ENCODE measurements around the gene SCN5A.
"Not testable (repeated sequence)": the region's sequence is repeated elsewhere in the genome, so short reads cannot be mapped to it uniquely, and the experiment has no call there.

SCN5A gene

DNA sequence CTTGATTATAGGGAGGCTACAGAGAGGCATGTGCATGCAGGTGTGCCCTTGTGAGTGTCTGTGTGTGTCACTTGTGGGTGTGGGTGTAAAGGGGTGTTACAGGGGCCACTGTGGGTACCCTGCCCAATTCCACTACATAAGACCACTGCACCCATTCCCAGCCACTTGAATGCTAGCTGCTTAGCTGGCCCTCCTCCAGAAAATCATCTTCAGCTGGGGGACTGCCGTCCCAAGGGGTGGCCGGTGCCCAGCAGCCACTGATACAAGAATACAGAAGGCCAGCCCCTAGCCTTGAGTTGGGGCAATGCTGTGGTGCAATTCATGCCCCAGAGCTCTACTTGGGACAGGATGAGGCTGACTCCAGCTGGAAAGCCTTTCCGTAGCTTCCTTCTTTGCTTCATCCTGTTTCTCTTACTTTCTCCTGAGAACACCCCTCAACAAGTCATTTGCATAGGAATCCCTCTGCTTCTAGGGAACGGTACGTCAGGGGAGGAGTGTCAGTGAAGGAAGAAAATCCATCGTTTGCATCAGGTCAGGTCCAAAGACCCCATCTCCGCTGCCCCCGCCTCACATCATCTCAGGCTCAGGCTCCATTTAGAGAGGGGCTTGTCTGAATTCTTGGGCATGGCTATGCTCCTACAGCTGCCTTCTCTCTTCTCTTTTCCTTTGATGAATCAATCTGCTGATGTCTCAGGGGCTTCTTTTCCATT lies 72.0 kb downstream of the SCN5A start:
- no peak for DNase-seq

DNA sequence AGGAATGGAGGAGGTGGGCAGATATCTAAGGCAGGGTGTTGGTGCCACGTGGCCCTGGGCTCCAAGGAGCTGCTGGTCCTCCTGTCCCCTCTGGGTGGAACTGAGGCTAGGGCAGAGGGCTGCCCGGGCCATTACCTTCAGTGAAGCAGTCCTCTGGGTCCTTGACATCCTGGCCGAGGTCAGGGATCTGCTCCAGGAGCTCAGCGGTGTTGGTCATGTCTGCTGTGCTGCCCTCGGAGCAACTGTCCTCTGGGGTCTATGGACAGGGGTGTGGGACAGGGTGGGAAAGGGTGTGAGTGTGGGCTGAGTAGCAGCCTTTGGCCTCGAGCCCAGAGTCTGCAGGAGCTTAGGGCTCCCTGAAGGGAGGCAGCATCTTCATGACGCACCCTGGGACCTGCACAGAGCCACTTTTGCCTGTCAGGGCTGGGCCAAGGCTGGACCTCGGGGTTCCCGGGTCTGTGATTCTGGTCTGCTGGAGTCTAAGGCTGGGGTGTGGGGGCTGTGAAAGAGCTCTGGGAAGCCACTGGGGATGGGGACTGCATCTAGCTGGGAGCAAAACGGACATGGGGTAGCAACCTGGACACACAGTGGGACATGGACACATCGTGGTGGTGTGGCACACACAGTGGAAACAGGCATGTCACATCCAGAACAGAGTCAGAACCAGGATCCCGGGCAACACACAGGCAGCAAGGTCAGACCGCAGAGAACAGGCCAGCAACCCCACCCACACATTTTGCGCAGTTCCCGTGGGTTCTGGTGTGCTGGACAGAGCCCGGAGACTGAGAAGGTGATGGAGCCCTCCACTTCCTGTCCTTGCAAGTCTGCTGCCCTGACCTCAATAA lies 72.7 kb downstream of the SCN5A start:
- no peak for DNase-seq

DNA sequence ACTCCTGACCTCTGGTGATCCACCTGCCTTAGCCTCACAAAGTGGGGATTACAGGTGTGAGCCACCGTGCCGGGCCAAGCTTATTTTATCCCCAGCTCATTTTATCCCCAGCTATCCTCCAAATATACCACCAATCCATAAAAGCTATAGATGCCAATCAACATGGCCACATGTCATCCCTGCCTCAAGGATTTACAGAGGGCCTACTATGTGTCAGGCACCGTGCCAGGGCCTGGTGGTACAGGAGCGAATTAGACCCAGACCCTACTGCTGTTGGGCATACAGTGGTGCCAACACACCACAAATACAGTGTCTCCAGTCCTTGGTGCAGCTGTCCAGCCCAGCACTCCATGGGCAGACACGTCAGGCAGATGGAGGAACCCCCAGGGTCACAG lies 73.4 kb downstream of the SCN5A start:
- DNase-seq = no peak

DNA sequence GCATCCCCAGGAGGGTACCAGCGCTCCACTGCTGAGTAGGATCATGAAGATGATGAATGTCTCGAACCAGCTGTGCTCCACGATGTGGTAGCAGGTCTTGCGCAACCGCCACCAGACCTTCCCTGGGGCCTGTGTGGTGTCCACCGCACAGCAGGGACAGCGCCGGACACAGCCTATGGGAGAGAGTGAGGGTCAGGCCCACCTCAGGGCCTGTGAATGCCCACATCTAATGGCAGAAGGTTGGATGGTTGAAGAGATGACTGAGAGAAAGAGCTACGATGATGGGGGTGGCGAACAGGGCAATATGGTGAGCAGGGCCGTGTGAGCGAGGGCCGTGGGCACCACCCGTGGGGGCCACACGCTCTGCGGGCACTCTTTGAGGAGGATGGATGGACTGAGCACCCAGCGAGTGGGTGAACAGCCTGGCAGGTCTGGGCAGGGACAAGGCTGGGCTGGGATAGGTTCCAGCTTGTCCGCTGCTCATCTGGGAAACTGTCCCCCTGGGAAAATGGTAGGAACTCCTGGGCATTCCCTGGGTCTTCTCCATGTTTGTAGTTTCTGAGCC lies 74.1 kb downstream of the SCN5A start:
- DNase-seq = no peak

DNA sequence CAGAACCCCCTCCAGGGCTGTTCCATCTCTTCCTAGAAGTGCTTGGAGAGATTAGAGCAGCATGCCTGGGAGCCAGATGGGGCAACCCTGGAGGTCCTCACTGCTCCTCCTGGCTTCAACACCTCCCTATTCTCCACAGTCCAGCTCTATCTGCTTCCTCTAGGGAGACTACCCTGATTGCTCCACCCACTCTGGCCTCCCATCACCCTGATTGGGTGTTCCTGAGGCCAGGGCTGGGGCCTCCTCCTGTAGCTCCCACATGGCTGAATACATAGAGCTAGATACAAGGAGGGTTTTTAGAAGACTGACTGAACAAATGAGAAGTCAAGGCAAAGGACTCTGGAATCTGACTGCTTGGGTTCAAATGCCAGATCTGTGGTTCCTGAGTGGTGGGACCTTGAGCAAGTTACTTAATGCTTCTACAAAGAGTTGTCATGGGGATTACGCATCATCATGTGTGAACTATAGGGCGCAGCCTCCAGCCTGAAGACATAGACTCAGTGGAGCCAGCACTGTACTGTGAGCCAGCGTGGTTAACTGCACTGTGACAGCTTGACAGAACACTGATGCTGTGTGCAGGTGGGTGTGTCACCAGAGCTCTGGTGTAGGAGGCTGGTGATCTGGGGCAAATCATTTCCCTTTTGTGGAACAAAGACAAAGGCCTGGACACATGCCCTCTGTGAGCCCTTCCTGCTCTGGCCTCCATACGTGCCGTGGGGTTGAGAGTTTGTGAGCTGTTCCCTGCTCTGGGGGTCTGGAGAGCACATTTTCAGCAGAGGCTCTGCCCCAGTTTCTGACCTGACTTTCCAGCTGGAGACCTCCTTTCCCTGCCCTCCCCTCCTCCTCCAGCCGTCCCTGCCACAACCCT lies 74.8 kb downstream of the SCN5A start:
- no peak for DNase-seq

DNA sequence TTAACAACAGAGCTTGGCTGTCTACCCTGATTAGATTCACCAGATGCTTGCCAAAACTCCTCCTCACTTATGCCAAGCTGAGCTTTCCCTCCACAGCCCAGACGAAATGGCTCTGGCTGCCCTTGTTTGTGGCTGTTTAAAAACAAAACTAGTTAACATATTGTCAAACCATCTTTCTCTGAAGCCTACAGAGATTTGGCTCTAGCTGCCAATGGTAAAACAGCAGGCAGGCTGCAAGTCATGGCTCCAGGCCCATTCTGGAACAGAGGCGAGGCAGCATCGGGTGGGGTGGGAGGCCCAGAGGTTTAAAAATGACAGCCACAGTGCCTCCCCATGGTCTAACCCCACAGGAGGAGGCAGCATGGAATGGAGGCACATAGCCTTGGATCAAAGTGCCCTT lies 75.9 kb downstream of the SCN5A start:
- DNase-seq = no peak

DNA sequence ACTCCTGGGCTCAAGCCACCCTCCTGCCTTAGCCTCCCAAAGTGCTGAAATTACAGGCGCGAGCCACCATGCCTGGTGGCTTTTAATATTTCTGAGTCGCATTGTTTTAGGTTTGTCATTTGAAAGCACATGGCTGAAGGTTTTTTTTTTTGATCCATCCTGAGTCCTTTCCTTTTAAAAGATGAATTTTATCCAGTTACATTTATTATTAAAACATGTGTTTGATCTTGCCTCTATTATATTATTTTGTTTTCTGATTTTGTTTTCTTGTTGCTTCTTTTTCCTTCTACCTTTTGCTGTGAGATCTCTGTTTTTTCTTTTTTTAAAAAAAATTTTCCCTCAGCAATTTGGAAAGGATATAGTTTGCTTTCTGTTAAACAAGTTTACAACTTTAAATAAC lies 76.4 kb downstream of the SCN5A start:
- DNase-seq = no peak

DNA sequence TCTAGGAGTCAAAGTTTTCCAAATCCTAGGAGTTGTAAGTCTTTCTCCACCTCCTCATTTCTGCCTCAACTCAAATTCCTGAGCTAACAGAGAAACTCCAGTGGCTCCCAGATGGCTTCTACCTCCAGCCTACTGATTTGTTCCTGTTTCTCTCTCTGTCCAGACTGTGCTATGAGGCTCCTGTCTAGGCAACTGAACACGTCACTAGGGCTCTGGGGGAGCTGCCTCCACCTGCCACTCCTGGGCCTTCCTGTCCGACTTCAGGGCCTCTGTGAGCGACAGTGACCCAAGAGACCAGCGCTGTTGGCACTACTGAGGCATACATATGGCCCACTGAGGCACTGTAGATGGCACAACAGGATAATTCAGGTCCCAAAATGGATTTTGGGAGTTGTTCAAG lies 82.0 kb downstream of the SCN5A start:
- no peak for DNase-seq

DNA sequence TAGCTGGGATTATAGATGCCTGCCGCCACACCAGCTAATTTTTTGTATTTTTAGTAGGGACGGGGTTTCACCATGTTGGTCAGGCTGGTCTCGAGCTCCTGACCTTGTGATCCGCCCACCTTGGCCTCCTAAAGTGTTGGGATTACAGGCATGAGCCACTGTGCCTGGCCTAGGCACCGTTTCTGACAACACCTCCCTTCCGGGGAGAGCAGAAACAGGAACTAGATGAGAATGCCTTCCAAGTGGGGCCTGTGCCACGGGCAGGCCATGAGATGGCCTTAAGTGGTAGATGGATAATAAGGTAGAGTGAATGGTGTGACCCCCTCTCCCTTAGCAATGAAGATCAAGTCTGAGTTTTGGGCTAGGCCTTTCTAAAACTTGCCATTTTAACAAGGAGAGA lies 82.7 kb downstream of the SCN5A start:
- DNase-seq = not testable (repeated sequence)

DNA sequence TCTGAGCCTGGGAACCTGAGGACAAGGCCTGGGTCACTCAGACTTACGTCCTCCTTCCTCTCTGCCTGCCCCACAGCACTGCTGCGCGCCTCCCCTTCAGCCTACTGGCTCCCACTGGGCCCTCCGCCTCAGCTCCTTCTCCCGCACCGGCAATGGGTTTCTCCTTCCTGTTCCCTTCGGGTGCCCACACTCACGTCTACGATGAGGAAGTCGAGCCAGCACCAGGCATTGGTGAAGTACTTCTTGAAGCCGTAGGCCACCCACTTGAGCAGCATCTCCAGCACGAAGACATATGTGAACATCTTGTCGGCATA lies 83.3 kb downstream of the SCN5A start:
- no peak for DNase-seq

DNA sequence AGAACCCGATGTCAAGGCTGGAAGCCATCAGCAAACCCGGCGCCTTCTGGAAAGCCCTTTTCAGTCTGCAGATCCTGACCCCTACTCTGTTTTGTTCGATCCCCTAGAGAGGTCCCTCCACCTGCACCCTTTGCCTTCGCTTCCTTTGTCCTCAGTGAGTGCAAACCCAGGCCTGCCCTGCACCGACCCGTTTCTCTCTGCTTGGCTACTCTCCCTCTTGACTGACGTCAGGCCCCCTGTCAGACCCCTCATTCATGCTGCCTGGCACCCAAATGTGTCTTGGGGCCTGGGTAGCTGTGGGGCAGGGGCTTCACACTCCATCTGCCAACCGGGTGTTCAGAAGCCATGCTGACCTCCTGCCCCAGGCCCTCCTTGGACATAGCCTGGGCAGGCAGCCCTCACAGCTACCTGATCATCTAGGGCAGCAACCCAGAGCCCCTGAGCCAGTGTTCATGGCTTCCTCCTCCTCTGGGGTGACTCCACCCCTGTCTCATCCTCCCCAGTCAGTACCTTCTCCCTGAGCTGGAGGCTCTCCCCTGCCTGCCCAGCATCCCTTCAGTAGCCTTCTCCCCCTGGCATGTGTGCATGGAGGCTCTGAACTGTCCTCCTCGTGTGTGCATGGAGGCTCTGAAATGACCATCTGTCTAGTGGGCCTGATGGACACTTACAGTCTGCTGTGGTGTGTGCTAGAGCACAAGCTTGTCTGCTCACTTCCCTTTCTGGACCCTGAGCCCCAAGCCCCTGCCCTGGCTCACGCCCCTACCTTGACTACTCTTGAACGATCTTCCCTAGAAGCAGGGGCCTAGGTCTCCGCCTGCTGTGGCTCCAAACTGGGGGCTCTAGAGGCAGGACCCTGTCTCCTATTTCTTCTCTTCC lies 83.9 kb downstream of the SCN5A start:
- DNase-seq = no peak

DNA sequence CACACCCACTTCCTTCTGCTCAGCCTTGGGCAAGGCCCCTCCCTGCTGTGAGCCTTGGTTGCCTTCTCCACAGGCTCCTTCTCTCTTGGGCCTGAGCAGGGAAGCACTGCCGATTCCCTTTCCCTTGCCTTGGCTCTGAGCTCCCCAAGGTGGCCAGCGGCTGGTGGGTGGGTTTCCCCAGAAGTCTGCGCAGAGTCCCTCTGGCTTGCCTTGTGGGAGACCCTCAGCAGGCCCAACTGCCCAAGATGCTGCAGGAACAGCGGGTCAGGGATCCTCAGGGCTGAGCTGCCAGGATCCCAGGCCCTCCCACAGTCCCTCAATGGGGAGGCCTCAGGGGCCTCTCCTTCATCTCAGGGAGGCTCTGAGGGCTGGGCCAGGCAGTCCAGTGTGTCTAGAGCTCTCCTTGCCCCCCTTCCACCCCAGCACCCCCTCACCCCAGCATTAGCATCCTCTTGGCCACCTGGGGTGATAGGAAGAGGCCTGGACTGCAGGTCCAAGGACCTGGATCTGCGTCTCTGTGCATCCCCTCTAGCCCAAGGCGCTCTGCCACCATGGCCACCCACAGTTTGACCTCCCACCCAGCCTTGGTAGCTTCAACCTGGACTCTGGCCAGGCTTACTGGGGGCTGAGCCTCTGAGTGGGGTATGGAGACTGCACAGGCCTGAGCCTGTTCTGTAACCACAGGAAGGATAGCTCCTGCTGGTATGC lies 84.7 kb downstream of the SCN5A start:
- no peak for DNase-seq

DNA sequence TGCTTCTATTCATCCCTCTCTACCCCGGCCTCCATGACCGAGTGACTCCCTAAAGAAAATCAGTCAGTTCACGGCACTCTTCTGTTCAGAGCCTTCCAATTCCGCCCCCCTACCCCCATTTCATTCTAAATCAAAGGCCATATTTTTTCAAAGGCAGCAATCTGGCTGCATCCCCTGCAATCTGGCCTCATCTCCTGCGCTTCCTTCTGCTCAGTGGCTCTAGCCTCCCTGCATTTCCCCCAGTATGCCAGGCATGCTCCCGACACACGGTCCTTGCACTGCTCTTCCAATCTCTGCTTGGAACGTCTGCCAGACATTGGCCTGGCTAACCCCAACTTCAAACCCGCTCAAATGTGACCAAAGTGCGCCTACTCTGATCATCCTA lies 85.6 kb downstream of the SCN5A start:
- DNase-seq = no peak

DNA sequence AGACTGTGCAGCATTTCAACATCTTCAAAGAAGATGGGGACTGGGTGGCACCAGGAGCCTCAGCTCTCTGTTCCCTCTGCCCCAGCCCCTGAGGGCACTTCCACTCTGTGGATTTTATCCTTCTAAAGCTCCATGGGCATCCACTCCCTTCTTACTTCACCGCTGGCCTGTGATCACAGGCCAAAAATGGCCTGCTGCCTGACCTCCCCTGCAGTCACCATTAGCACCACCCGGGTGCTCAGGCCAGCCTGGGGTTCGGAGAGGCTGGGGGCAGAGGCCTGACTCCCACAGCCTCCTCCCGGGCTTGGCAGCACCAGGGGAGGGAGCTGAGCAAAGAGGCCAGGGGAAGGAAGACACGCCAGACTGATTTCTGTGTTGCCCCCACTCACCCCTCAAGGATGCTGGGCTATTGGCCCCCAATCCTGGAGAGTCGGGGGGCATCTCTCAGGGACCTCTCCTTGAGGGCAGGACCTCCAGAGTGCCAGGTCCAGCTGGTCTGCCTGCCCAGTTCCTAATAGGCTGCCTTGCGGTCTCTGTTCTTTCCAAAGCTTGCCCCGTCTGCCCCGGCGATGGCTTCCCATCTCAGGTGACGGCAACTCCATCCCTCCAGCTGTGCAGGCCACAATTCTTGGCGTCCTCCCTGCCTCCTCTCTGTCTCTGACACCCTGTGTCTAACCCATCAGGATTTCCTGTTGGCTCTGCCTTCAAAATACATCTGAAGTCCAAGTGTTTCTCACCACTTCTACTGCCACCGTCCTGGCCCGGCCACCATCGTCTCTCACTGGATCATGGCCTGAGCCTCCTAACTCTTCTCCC lies 86.2 kb downstream of the SCN5A start:
- no peak for DNase-seq

DNA sequence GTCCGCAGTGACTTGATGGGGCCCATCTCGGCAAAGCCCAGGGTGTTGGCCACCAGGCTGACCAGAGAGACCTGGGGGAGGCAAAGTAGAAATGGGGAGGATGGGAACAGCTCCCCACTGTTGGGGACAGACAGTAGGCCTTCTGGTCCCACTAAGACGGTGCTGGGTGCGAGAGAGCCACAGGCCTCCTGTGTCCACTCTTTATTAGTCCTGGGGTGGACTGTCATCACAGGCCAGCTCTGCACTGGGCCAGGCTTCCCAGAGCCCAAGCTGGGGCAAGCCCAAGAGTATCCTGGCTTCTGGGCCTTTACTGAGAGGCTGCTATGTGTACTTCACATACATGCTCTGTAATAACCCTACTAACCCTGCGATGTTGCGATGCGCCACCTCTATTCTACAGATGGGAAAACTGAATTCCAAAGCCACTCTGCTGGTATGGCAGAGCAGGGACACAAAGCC lies 87.0 kb downstream of the SCN5A start:
- DNase-seq = no peak

DNA sequence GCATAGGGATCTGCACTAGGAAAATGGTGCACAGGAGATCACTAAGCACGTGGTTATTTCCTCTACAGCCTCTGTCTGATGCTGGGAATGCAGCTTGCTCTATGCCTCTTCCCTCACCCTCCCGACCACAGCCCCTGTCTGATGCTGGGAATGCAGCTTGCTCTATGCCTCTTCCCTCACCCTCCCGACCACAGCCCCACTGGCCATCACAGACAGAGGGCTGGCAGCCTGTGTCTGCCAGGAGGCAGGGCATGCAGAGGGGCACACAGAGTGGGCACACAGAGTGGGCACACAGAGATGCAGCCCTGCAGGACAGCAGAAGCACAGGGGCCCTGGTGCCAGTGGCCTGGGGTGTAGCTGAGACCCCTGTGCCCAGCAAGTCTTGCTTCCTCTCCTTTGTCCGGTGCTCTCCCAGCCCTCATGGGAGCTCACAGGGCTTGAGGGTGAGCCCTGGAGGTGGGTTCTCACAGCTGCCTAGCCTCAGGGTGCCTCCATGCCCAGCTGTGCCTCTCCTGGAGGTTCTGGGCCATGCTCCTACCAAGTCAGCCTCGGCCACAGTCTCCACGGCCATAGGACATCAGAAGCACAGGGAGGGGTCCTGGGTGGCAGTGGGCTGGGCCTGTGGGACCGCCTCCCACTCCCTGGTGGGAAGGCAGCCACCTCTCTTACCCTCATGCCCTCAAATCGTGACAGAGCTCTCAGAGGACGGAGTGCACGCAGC lies 87.6 kb downstream of the SCN5A start:
- no peak for DNase-seq

DNA sequence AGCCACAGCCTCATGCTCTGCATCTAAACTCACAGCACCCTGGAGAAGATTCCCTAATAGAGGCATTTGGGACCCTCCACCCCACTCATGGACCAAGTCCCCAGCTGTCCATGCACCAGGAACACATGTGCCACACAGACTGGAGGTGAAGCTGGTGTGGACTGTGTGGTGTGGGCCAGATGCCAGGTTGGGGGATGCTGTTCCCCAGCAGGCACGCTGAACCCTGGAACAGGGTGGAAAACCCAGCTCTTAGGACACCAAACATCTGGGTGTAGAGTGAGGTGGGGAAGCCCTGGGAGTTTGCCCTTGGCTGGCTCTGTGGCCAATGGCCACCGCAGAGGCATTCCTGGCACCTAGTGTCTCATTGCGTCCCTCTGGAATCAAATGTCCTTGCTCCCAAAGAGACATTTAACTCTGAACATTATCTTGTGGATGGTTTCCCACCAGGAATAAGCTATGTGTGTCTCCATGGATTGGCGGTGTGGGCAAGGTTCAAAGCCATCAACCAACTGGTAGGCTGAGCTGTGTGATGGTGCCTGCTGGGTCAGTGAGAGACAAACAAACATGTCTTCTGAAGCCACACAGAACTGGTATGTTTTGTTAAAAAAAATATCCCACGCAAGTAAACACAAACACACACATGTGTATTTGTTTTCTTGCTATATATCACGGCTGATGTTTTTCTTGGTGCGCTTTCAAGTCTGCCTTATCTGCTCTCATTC lies 88.3 kb downstream of the SCN5A start:
- no peak for DNase-seq

DNA sequence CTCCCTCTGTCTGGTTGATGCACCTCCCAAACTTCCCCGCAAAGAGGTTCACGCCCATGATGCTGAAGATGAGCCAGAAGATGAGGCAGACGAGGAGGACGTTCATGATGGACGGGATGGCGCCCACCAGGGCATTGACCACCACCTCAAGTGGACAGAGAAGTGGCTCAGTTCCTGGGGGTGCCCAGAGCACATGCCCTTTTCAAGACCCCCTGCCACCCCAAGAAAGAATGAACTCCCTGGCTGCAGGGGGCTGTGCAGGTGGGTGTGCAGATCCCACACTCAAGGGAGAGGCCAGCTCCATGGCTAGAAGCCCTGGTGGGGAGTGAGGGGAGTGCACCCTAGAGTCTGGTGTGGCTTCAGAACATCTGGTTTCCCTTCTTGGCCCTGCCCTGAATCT lies 89.2 kb downstream of the SCN5A start:
- no peak for DNase-seq

DNA sequence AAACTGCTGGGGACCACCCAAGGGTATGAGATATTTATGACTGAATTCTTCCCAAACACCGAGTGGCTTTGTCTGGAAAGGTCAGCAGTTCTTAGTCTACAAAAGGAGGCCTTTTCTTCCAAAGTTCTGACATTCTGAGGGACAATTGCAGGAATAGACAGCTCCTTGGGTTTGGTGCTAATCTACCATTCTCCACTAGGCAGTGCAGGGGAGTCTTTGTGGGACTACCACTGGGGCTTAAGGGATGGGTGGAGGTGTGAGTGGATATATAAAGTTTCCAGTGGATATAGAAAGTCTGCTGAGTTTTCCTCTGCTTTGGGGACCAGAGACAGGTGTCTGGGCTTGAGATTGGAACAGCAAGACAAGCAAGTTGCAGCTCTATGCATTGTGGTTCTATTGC lies 90.6 kb downstream of the SCN5A start:
- no peak for DNase-seq
